PC-3 (cell line): ENCODE results near the gene CXorf49. TPM values are rescaled to one million over a fixed set of nuclear protein-coding genes. Genes with fewer than 3 reads are reported as not detected.

ENCODE experiments used
- ATAC-seq: fragments of 200-7000 bp; cut with Tn5 transposase; 2 replicates; pipeline ENCODE4 v1.9.1; 2020; ENCODE audit warnings: mild to moderate bottlenecking, moderate library complexity
- BruUV-seq: library from RNA; stranded (reverse); fragments of 400-500 nt; replicated peaks from 2 replicates; lab custom pipeline; 2021; lab: Mats Ljungman, UMichigan
- CTCF ChIA-PET: fragments of 300-600 bp; sonication (Branson Sonifier 250); formaldehyde crosslinking; loops from one replicate; lab custom pipeline; 2022; ENCODE audit warnings: antibody characterized with exemption; lab: Charles Lee
- POLR2A ChIA-PET: fragments of 300-600 bp; sonication (Branson Sonifier 250); formaldehyde crosslinking; loops from one replicate; lab custom pipeline; 2022; ENCODE audit warnings: antibody characterized with exemption; ENCODE audit not compliant: unreplicated experiment; lab: Charles Lee
- DNase-seq: peaks from one replicate; pipeline ENCODE4 v3.0.0-alpha.2; 2015
- H2AFZ ChIP-seq: fragments of 300-600 bp; sonication (generic); 2 replicates; pipeline ENCODE4 v1.6.0; 2016; ENCODE audit warnings: antibody characterized with exemption, low read length
- H3F3A ChIP-seq: fragments of 300-600 bp; sonication (generic); one replicate; pipeline ENCODE4 v1.6.0; 2017; ENCODE audit warnings: antibody characterized with exemption, low read length, control low read depth, mild to moderate bottlenecking; ENCODE audit not compliant: unreplicated experiment
- H3K27ac ChIP-seq: fragments of 300-600 bp; sonication (generic); 2 replicates; pipeline ENCODE4 v1.5.1; 2016; ENCODE audit warnings: mild to moderate bottlenecking, low read length
- H3K27me3 ChIP-seq: fragments of 300-600 bp; sonication (generic); 2 replicates; pipeline ENCODE4 v1.6.1; 2016; ENCODE audit warnings: low read length, mixed read lengths
- H3K36me3 ChIP-seq: fragments of 300-600 bp; sonication (generic); 2 replicates; pipeline ENCODE4 v1.6.1; 2016; ENCODE audit warnings: low read depth, mixed run types, low read length, mixed read lengths
- H3K4me1 ChIP-seq: fragments of 300-600 bp; sonication (generic); 2 replicates; pipeline ENCODE4 v1.5.1; 2016; ENCODE audit warnings: low read length; ENCODE audit not compliant: insufficient read depth
- H3K4me2 ChIP-seq: fragments of 300-600 bp; sonication (generic); 2 replicates; pipeline ENCODE4 v1.6.0; 2016; ENCODE audit warnings: low read length
- H3K4me3 ChIP-seq: fragments of 300-600 bp; sonication (generic); 2 replicates; pipeline ENCODE4 v1.5.1; 2016; ENCODE audit warnings: mild to moderate bottlenecking, low read length, mixed read lengths
- H3K79me2 ChIP-seq: fragments of 300-600 bp; sonication (generic); 2 replicates; pipeline ENCODE4 v1.6.1; 2017; ENCODE audit warnings: low read length, mixed read lengths
- H3K9ac ChIP-seq: fragments of 300-600 bp; sonication (generic); 2 replicates; pipeline ENCODE4 v1.6.0; 2016; ENCODE audit warnings: mild to moderate bottlenecking, low read length
- H3K9me2 ChIP-seq: fragments of 300-600 bp; sonication (generic); replicated peaks from 2 replicates; pipeline ENCODE4 v1.6.1; 2016; ENCODE audit warnings: mixed run types, low read length, mixed read lengths
- H3K9me3 ChIP-seq: fragments of 300-600 bp; sonication (generic); 2 replicates; pipeline ENCODE4 v1.6.1; 2016; ENCODE audit warnings: low read length, mixed read lengths
- H4K20me1 ChIP-seq: fragments of 300-600 bp; sonication (generic); 2 replicates; pipeline ENCODE4 v1.6.1; 2016; ENCODE audit warnings: low read length, mixed read lengths
- CTCF ChIP-seq: fragments of 300-600 bp; sonication (generic); conservative IDR thresholded peaks from 2 replicates; pipeline ENCODE4 v1.5.1; 2017; ENCODE audit warnings: antibody characterized with exemption, low read depth, mild to moderate bottlenecking, low read length
- EZH2 ChIP-seq: fragments of 300-600 bp; sonication (generic); IDR thresholded peaks from one replicate; pipeline ENCODE4 v1.6.1; 2017; ENCODE audit warnings: antibody characterized with exemption, mild to moderate bottlenecking, low read length; ENCODE audit not compliant: unreplicated experiment
- EZH2phosphoT487 ChIP-seq: fragments of 300-600 bp; sonication (generic); IDR thresholded peaks from 2 replicates; pipeline ENCODE4 v1.6.1; 2018; ENCODE audit warnings: mild to moderate bottlenecking, antibody characterized with exemption, low read length, borderline replicate concordance
- intact Hi-C: fragments of 100-400 bp; cut with micrococcal nuclease; formaldehyde crosslinking; loops from 2 replicates; pipeline ENCODE4 v1.9.0; 2023
- total RNA-seq: library from RNA; depleted of rRNA; stranded (reverse); fragments of >200 nt; gene quantifications from 2 replicates; pipeline ENCODE4 v1.2.3, GENCODE V29; 2014

CXorf49 gene
- total RNA-seq, 1 experiment from 2014 or later, result not detected

- no peaks in the 10 kb centered on the region for H3K36me3 ChIP-seq
- no peaks in the 10 kb centered on the region for H3F3A ChIP-seq
- no peak overlapping the region for H3K9ac ChIP-seq
- ATAC-seq, result no peak
- TF ChIP-seq CTCF (no peak), EZH2phosphoT487 (no peak), EZH2 (no peak)
- H3K4me1 ChIP-seq, result peaks cover 19% of the 10 kb centered on the region
- CTCF ChIA-PET, result no interaction called here
- BruUV-seq, result no TSS peak
- H3K4me3 ChIP-seq, result no peak overlapping the region
- POLR2A ChIA-PET, result no interaction called here
- H3K4me2 ChIP-seq, result no peak overlapping the region
- no peaks in the 10 kb centered on the region for H3K9me3 ChIP-seq
- DNase-seq, result no peak
- H3K27me3 ChIP-seq, result no peaks in the 10 kb centered on the region
- H3K79me2 ChIP-seq, result no peaks in the 10 kb centered on the region
- H3K27ac ChIP-seq, result no peak overlapping the region
- H3K9me2 ChIP-seq, result no peaks in the 10 kb centered on the region
- H4K20me1 ChIP-seq, result no peaks in the 10 kb centered on the region
- intact Hi-C loops, result no loop called here
- H2AFZ ChIP-seq, result no peak overlapping the region
Measured at GRCh38 chrX:71666240-71667223, 51.6 kb downstream of the CXorf49 start.

GRCh38 chrX:71665747-71666146, 52.3 kb downstream of the CXorf49 start:
- ChIA-PET CTCF (no interaction called here), POLR2A (no interaction called here)
- Histone ChIP-seq H3K9me3 (no peaks in the 10 kb centered on the region), H3K4me1 (peaks cover 13% of the 10 kb centered on the region), H3K27me3 (no peaks in the 10 kb centered on the region), H2AFZ (no peak overlapping the region), H3F3A (no peaks in the 10 kb centered on the region), H3K36me3 (no peaks in the 10 kb centered on the region), H3K9ac (no peak overlapping the region), H4K20me1 (no peaks in the 10 kb centered on the region), H3K4me3 (no peak overlapping the region), H3K4me2 (no peak overlapping the region), H3K27ac (no peak overlapping the region), H3K79me2 (no peaks in the 10 kb centered on the region), H3K9me2 (no peaks in the 10 kb centered on the region)
- TF ChIP-seq CTCF (no peak), EZH2phosphoT487 (no peak), EZH2 (no peak)
- BruUV-seq, result no TSS peak
- no peak for ATAC-seq
- intact Hi-C loops, result no loop called here
- no peak for DNase-seq

DNA sequence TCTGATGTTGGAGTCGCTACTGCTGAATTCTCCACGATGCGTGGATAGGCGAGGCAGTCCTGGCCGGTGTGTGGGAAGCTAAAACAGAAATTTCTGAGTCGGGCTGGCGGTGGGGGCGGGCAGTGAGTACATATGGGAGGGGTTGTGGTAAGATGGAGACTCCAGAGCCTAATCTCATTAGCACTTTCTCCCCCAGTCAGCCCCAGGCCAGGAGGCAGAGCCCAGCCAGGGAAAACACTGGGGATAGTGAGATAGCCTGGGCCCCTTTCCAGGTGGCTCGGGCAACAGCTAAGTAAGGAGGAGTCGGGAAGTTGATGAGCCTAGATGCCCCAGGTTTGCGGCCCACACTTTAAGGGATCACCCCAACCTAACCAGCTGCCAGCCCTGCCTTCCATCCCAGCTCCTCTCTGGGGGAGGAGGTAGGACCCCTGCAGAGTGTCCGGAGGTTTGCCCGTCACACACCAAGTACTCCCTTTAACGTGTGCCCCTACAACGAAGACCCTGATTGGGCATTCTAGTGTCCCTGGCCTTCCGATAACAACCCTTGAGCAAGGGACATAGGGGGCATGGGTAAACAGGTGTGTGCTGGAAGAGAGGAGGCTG, 53.1 kb downstream of the CXorf49 start:
- Histone ChIP-seq H3K4me3 (no peak overlapping the region), H3K27ac (no peak overlapping the region), H3K9me3 (no peaks in the 10 kb centered on the region), H3K4me1 (peaks cover 8% of the 10 kb centered on the region), H3F3A (no peaks in the 10 kb centered on the region), H3K79me2 (no peaks in the 10 kb centered on the region), H3K9me2 (no peaks in the 10 kb centered on the region), H3K9ac (no peak overlapping the region), H2AFZ (no peak overlapping the region), H3K27me3 (no peaks in the 10 kb centered on the region), H3K4me2 (no peak overlapping the region), H4K20me1 (no peaks in the 10 kb centered on the region), H3K36me3 (no peaks in the 10 kb centered on the region)
- DNase-seq (no peak), ATAC-seq (no peak)
- TF ChIP-seq CTCF (no peak), EZH2 (no peak), EZH2phosphoT487 (no peak)
- CTCF ChIA-PET, result no interaction called here
- no TSS peak for BruUV-seq
- POLR2A ChIA-PET, result no interaction called here
- intact Hi-C loops, result no loop called here
